Muscle layer of duodenum (tissue), 2 donors: ENCODE data around the gene SLC25A23.

Source experiments
- H3K27ac ChIP-seq: one replicate; pipeline ENCODE4 v1.7.0; 2013; ENCODE audit warnings: mild to moderate bottlenecking, low read length
- H3K27me3 ChIP-seq: one replicate; pipeline ENCODE4 v1.7.0; 2013; ENCODE audit warnings: low read depth, mild to moderate bottlenecking, control low read depth, low read length
- H3K36me3 ChIP-seq, 2 donors: one replicate each; pipeline ENCODE4 v1.7.0; 2013; ENCODE audit warnings: low read length in 2 of 2, control low read depth in 1 of 2, mild to moderate bottlenecking in 1 of 2; ENCODE audit not compliant: insufficient read depth in 2 of 2, control insufficient read depth in 1 of 2
- H3K4me1 ChIP-seq, 2 donors: one replicate each; pipeline ENCODE4 v1.7.0; 2013; ENCODE audit warnings: low read length in 2 of 2, mild to moderate bottlenecking in 2 of 2, control low read depth in 1 of 2, moderate library complexity in 1 of 2; ENCODE audit not compliant: insufficient read depth in 2 of 2, control insufficient read depth in 1 of 2
- H3K4me3 ChIP-seq, 2 donors: one replicate each; pipeline ENCODE4 v1.7.0; 2013; ENCODE audit warnings: low read length in 2 of 2, low read depth in 1 of 2, mild to moderate bottlenecking in 1 of 2
- H3K9me3 ChIP-seq, 2 donors: one replicate each; pipeline ENCODE4 v1.7.0; 2013; ENCODE audit warnings: low read length in 2 of 2, control low read depth in 1 of 2, mild to moderate bottlenecking in 1 of 2; ENCODE audit not compliant: control insufficient read depth in 1 of 2
- donor health status: healthy.

The SLC25A23 gene

DNA sequence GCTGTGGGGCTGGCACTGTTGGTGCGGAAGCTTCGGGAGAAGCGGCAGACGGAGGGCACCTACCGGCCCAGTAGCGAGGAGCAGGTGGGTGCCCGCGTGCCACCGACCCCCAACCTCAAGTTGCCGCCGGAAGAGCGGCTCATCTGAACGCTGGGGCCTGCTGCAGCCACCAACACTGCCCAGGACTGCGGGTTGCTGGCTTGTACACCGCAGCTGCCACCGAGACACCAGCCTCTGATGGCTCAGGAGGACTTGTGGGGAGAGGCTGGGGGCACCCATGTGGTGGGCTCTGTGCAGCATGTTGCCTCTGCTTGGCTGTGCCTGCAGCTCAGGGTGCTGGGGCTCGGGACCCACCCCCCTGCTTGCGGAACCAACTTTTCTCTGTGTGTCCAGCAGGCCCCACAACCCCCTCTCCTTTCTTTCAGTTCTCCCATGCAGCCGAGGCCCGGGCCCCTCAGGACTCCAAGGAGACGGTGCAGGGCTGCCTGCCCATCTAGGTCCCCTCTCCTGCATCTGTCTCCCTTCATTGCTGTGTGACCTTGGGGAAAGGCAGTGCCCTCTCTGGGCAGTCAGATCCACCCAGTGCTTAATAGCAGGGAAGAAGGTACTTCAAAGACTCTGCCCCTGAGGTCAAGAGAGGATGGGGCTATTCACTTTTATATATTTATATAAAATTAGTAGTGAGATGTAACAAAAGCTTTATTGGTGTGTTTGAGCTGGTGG lies 7.1 kb upstream of the SLC25A23 start:
- Histone ChIP-seq H3K4me1 (no peaks in the 10 kb centered on the region), H3K27ac (no peak overlapping the region), H3K27me3 (peaks cover 3% of the 10 kb centered on the region), H3K9me3 (no peaks in the 10 kb centered on the region), H3K4me3 (no peak overlapping the region), H3K36me3 (no peaks in the 10 kb centered on the region)

DNA sequence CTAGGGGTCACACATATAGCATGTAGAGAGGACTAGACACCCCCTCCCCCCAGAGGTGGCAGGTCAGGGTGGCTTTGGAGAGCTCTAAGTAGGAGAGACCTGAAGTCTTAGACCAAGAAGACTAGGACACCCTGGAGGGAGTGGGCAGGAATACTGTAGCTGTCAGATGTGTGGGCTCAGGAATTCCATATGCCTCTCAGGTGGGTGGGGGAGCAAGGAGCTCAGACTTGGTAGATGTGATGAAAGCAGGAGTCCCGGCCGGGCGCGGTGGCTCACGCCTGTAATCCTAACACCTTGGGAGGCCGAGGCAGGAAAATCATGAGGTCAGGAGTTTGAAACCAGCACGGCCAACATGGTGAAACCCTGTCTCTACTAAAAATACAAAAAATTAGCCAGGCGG lies 6.1 kb upstream of the SLC25A23 start:
- no peak overlapping the region for H3K4me3 ChIP-seq
- H3K27me3 ChIP-seq: peaks cover 3% of the 10 kb centered on the region

DNA sequence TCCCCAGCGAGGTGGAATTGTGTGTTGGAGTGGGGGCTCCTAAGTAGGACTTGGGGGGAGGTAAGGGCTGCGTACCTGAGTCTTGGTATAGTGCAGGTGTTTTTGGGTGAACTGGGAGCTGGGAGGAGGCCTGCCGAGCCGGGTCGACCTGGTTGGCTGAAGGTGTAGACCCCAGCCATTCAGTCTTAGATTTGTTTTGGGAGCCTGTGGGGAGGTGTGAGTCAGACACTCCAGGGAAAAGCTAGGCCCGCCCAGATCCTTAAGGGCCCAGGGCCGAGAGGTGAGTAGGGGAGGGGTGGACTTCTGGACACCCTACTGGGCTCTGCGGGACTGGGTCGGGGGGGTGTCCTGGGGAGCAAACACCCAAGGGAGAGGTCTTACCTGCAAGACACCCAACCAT lies 5.4 kb upstream of the SLC25A23 start:
- Histone ChIP-seq H3K9me3 (no peaks in the 10 kb centered on the region), H3K4me1 (no peaks in the 10 kb centered on the region), H3K36me3 (no peaks in the 10 kb centered on the region), H3K4me3 (peak overlapping the region in 1 of 2 donors; percentile 39), H3K27me3 (peaks cover 3% of the 10 kb centered on the region), H3K27ac (peak overlapping the region; percentile 63)

More for the DNA sequence above, 6.1 kb upstream of the SLC25A23 start:
- H3K36me3 ChIP-seq: no peaks in the 10 kb centered on the region
- no peak overlapping the region for H3K27ac ChIP-seq
- no peaks in the 10 kb centered on the region for H3K4me1 ChIP-seq
- no peaks in the 10 kb centered on the region for H3K9me3 ChIP-seq

DNA sequence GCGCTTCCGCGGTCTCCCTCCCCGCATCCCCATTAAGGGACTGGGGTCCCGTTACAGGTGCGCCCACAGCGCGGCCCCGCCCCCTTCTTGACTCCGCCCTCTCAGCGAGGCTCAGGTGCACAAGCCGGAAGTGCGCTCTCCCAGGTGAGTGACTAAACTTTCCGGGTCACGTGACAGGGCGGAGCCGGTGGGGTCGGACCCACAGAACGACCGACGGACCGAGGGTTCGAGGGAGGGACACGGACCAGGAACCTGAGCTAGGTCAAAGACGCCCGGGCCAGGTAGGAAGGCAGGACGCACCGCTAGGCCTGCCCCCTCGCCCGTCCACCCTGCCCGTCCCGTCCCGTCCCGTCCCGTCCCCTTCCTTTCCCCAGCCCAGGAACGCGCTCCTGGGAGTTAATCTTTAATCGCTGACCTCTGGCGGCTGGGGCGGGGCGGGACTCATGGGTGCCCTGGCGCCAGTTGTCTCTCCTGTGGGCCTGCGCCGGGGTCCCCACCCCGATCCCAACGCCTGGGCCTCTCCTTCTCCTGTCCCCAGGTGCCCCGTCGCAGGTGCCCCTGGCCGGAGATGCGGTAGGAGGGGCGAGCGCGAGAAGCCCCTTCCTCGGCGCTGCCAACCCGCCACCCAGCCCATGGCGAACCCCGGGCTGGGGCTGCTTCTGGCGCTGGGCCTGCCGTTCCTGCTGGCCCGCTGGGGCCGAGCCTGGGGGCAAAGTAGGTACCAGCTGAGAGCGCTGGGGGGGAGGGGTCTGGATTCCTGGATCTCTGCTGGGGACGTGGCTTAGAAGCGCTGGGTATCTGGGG lies 4.7 kb upstream of the SLC25A23 start, which contains the start of gene CRB3:
Gene CRB3, plus strand, starts transcription at position 202 of the 804 bp plus-strand sequence. Its CDS starts 431 bp downstream, at position 633.
- Histone ChIP-seq H3K36me3 (no peaks in the 10 kb centered on the region), H3K9me3 (no peaks in the 10 kb centered on the region), H3K4me3 (peak within 1 kb of the TSS in 1 of 2 donors; percentile 39), H3K27ac (peak within 1 kb of the TSS; percentile 63), H3K27me3 (peaks cover 3% of the 10 kb centered on the region), H3K4me1 (peaks cover 0 to under 1% of the 10 kb centered on the region in 2 donors)

DNA sequence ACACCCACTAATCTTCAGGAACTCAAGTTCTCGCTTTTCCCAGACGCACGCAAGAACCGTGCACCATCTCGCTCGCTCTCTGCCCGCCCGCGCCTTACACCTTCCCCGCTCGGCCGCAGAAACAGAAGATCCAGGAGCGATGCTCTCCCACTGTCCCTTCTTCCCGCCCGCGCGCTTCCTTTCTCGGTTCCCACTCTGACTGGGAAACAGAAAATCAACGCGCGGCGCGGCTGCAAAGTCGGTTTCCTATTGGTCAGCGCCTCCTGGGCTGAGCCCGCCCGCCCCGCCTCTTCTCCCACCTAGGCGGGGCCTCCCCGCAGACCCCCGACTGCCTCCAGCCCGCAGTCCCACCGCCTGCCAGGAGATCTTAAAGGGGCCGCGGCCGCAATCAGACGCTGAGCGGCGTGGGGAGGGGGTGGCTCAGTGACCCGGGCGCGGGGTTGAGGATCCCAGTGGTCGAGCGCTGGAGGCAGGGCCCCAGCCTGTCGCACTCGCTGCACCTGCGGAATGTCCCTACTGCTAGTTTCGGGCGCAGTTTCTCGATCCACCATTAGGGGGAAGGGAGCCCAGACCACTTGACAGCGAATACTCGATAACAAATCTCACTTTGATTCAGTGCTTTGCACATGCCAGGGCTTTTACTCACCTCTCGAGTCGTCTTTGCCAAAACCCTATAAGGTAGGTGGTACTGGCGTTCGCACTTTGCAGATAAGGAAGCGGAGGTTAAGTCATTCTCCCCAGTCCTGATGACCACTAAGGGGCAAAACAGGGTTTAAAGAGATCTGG lies 700 bp upstream of the SLC25A23 start:
- H3K4me1 ChIP-seq: peaks cover 0 to 15% of the 10 kb centered on the region in 2 donors
- H3K27ac ChIP-seq: peak overlapping the region; percentile 45
- H3K36me3 ChIP-seq: peaks cover 0 to 15% of the 10 kb centered on the region in 2 donors
- H3K4me3 ChIP-seq: peak overlapping the region; percentile 81 to 84
- peaks cover 3% of the 10 kb centered on the region for H3K27me3 ChIP-seq
- no peaks in the 10 kb centered on the region for H3K9me3 ChIP-seq

DNA sequence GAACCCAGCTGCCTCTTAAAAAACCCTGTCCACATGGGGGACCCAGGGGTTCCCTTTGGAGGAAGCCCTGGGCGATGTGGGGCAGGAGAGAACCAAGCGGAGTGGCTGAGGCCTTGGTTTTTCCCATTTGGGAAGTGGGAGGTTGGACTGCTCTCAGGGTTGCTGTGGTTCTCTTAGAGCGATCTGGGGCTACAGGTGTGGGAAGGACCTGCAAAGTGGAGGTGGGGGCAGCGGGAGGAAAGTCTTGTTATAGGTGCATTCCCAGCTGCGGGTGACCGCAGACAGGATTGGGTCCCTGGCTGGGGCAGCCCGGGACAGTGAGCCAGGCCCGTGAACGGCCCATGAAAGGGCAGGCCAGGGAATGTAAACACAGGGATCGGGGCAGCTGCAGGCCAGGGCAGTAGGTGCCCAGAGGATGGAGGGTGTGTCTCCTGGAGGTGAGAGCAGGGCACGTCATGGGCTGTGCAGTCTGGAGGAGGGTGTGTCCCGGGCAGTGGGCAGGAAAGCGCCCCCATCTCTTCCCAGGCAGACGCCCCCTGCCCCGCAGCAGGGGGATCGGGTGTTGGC lies 814 bp downstream of the SLC25A23 start:
- peaks cover under 1% of the 10 kb centered on the region for H3K27me3 ChIP-seq
- peak overlapping the region; percentile 53 to 84 for H3K4me3 ChIP-seq
- peaks cover 0 to 11% of the 10 kb centered on the region in 2 donors for H3K9me3 ChIP-seq
- H3K36me3 ChIP-seq: peaks cover 5 to 30% of the 10 kb centered on the region in 2 donors
- H3K4me1 ChIP-seq: peaks cover 0 to 15% of the 10 kb centered on the region in 2 donors
- H3K27ac ChIP-seq: no peak overlapping the region

DNA sequence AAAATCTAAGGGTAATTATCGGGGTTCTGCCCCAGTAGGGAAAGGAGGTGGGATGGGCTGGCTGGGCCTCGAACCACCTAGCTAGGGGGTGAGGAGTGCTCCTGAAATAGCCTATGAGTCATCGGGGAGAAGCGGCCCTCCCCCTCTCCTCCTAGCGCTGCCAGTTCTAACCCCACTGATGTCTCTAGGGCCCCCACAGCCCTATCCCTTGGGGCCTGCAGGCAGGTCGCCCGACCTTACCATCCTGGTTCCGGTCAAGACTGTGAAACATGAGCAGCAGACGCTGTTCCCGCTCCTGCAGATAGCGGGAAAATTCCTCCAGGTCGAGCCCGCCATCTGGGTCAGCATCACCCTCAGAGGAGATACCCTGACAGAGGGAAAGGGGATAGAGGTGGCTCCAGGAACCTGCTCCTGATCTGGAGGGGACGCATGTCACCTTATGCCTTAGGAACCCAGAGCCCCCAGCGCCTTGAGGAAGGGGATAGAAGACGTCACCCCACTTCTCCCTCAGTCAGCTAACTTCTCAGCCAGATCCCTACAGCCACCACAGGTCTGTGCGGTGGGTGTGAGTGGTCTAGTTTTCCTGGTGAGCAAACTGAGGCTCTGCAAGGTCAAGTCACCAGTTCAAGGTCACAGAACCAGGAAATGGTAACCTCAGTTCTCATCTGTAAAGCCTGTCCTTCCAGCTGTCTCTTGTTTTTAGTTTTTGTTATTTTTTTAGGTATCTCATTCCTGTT lies 1.5 kb downstream of the SLC25A23 start:
- H3K4me3 ChIP-seq: peak overlapping the region; percentile 53 to 84
- H3K27ac ChIP-seq: no peak overlapping the region
- H3K27me3 ChIP-seq: no peaks in the 10 kb centered on the region
- peaks cover 6 to 36% of the 10 kb centered on the region in 2 donors for H3K36me3 ChIP-seq
- peaks cover 0 to 15% of the 10 kb centered on the region in 2 donors for H3K9me3 ChIP-seq
- H3K4me1 ChIP-seq: peaks cover 0 to 15% of the 10 kb centered on the region in 2 donors

DNA sequence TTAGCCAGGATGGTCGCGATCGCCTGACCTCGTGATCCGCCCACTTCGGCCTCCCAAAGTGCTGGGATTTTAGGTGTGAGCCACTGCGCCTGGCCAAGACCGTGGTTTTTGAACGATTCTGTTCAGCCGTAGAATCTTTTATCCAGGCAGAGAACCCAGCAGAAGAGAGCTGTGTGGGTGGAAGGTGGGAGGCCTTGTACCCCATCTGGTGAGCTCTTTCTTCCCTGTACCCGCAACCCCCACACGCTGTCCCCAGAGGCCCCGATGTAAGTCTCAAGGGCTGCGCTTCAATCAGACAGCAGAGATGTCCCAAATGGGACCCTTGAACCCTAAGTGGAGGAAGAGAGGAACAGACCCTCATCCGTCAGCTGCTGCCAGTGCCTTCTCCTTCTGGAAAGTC lies 3.7 kb downstream of the SLC25A23 start:
- H3K36me3 ChIP-seq: peaks cover 6 to 55% of the 10 kb centered on the region in 2 donors
- no peaks in the 10 kb centered on the region for H3K27me3 ChIP-seq

DNA sequence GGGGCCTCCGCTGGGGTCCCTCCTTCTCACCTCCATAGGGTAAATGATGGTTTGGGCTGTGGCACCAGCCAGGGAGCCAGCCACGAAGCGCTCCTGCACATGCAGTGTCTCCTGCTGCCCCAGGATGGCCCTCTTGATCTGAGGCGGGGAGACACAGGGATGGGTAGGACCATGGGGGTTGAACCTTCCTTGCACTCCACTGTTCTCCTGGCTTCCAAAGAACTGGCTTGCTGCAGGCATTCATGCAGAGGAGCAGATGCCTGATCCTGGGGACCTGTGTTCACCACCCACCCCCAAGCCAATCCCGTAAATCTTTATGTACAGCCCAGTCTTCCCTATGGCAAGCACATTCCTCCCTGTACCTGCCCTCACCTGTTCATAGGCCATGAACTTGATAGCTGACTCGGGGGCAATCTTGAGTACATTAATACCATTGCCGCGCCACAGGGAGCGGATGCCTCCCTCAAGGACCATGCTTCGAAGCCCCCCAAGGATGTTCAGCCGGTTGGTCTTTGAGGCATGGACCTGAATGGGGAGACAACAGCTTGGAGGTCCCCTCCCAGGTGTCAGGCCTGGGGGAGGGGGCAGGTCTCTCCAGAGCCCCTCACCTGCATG lies 5.5 kb downstream of the SLC25A23 start:
- H3K9me3 ChIP-seq: peaks cover 0 to 15% of the 10 kb centered on the region in 2 donors
- H3K27ac ChIP-seq: no peak overlapping the region
- H3K36me3 ChIP-seq: peaks cover 6 to 63% of the 10 kb centered on the region in 2 donors
- peaks cover 0 to 12% of the 10 kb centered on the region in 2 donors for H3K4me1 ChIP-seq
- peak overlapping the region in 1 of 2 donors; percentile 25 for H3K4me3 ChIP-seq
- no peaks in the 10 kb centered on the region for H3K27me3 ChIP-seq

More for the DNA sequence above, 3.7 kb downstream of the SLC25A23 start:
- Histone ChIP-seq H3K4me3 (no peak overlapping the region), H3K27ac (no peak overlapping the region), H3K9me3 (peaks cover 0 to 15% of the 10 kb centered on the region in 2 donors), H3K4me1 (peaks cover 0 to 15% of the 10 kb centered on the region in 2 donors)

DNA sequence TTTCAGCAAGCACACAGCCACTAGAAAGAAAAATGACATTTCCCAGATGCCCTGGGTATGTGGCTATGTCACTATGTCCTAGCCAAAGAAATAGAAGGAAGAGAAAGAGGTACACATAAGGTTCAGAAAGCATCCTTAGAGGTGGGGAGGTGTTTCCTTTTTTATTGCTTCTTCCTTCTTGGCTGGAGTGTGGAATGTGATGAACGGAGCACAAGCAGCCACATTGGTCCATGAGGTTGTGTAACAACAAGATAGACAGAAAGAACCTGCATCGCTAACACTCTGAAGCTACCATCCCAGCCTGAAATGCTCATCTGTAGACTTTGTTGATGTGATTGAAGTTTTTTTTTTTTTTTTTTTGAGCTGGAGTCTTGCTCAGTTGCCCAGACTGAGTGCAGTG lies 6.7 kb downstream of the SLC25A23 start:
- H3K27me3 ChIP-seq: no peaks in the 10 kb centered on the region
- H3K9me3 ChIP-seq: peaks cover 0 to 15% of the 10 kb centered on the region in 2 donors
- no peak overlapping the region for H3K4me3 ChIP-seq
- peaks cover 0 to under 1% of the 10 kb centered on the region in 2 donors for H3K4me1 ChIP-seq
- H3K27ac ChIP-seq: no peak overlapping the region
- H3K36me3 ChIP-seq: peaks cover 6 to 67% of the 10 kb centered on the region in 2 donors
